ENCODE results near the gene VAMP1.
"Not testable (repeated sequence)": the region's sequence is repeated elsewhere in the genome, so short reads cannot be mapped to it uniquely, and the experiment has no call there.

The VAMP1 gene

GRCh38 chr12:6470375-6471163 lies at the start of gene VAMP1:
Gene VAMP1 (minus strand): TSS chr12:6470677. CDS start chr12:6470531, 146 bp downstream.
- in situ Hi-C loops (cut with HindIII; ENCODE audit: low sequenced_read_pairs), result loop anchor here (10.0 kb wide), 1 partner anchor 146 kb away; no protein-coding TSS in a partner anchor

- in situ Hi-C loops (cut with HindIII; ENCODE audit: low sequenced_read_pairs), result no loop called here
Measured at GRCh38 chr12:6520186-6520585, 49.7 kb upstream of the VAMP1 start.

GRCh38 chr12:6508087-6508486 lies 37.6 kb upstream of the VAMP1 start:
- in situ Hi-C loops (cut with HindIII; ENCODE audit: low sequenced_read_pairs), result no loop called here

GRCh38 chr12:6507102-6507998 lies 36.9 kb upstream of the VAMP1 start:
- in situ Hi-C loops (cut with HindIII; ENCODE audit: low sequenced_read_pairs), result no loop called here

GRCh38 chr12:6500466-6500865 lies 30.0 kb upstream of the VAMP1 start:
- in situ Hi-C loops (cut with HindIII; ENCODE audit: low sequenced_read_pairs), result no loop called here

GRCh38 chr12:6497291-6497690 lies 26.8 kb upstream of the VAMP1 start:
- in situ Hi-C loops (cut with HindIII; ENCODE audit: low sequenced_read_pairs), result loop anchor here (5.0 kb wide), 1 partner anchor 35 kb away; the partner anchor contains the start of gene GAPDH

GRCh38 chr12:6494968-6495367 lies 24.5 kb upstream of the VAMP1 start:
- in situ Hi-C loops (cut with HindIII; ENCODE audit: low sequenced_read_pairs), result loop anchor here (5.0 kb wide), 1 partner anchor 37 kb away; the partner anchor contains the start of gene GAPDH

GRCh38 chr12:6494258-6494743 lies 23.8 kb upstream of the VAMP1 start:
- in situ Hi-C loops (cut with HindIII; ENCODE audit: low sequenced_read_pairs), result no loop called here

- in situ Hi-C loops (cut with HindIII; ENCODE audit: low sequenced_read_pairs), result no loop called here
Measured at GRCh38 chr12:6493497-6494257, 23.2 kb upstream of the VAMP1 start, which contains the start of gene NCAPD2. Gene NCAPD2 (plus strand): TSS chr12:6494102. CDS start chr12:6495099, 997 bp downstream.

- in situ Hi-C loops (cut with HindIII; ENCODE audit: low sequenced_read_pairs), result no loop called here
Measured at GRCh38 chr12:6492838-6493496, 22.5 kb upstream of the VAMP1 start, which contains the start of gene MRPL51. Gene MRPL51 (minus strand): TSS chr12:6493262. CDS start chr12:6493136, 126 bp downstream.

GRCh38 chr12:6490673-6491072 lies 20.2 kb upstream of the VAMP1 start:
- in situ Hi-C loops (cut with HindIII; ENCODE audit: low sequenced_read_pairs), result not testable (repeated sequence)

- in situ Hi-C loops (cut with HindIII; ENCODE audit: low sequenced_read_pairs), result no loop called here
Measured at GRCh38 chr12:6489449-6489848, 19.0 kb upstream of the VAMP1 start.

GRCh38 chr12:6488240-6488639 lies 17.8 kb upstream of the VAMP1 start:
- in situ Hi-C loops (cut with HindIII; ENCODE audit: low sequenced_read_pairs), result no loop called here

GRCh38 chr12:6478416-6478815 lies 7.9 kb upstream of the VAMP1 start:
- in situ Hi-C loops (cut with HindIII; ENCODE audit: low sequenced_read_pairs), result loop anchor here (10.0 kb wide), 1 partner anchor 154 kb away; no protein-coding TSS in a partner anchor

GRCh38 chr12:6477601-6478377 lies 7.3 kb upstream of the VAMP1 start:
- in situ Hi-C loops (cut with HindIII; ENCODE audit: low sequenced_read_pairs), result loop anchor here (10.0 kb wide), 1 partner anchor 153 kb away; no protein-coding TSS in a partner anchor

- in situ Hi-C loops (cut with HindIII; ENCODE audit: low sequenced_read_pairs), result loop anchor here (10.0 kb wide), 1 partner anchor 152 kb away; no protein-coding TSS in a partner anchor
Measured at GRCh38 chr12:6476489-6476888, 6.0 kb upstream of the VAMP1 start.

- in situ Hi-C loops (cut with HindIII; ENCODE audit: low sequenced_read_pairs), result loop anchor here (10.0 kb wide), 1 partner anchor 151 kb away; no protein-coding TSS in a partner anchor
Measured at GRCh38 chr12:6475233-6475975, 4.9 kb upstream of the VAMP1 start.

- in situ Hi-C loops (cut with HindIII; ENCODE audit: low sequenced_read_pairs), result loop anchor here (10.0 kb wide), 1 partner anchor 148 kb away; no protein-coding TSS in a partner anchor
Measured at GRCh38 chr12:6472491-6472890, 2.0 kb upstream of the VAMP1 start.

All from endothelial cell of hepatic sinusoid (primary cell).